ENCODE data around the gene IFIT1B.
"Not testable (repeated sequence)": the region's sequence is repeated elsewhere in the genome, so short reads cannot be mapped to it uniquely, and the experiment has no call there.

Gene IFIT1B

DNA sequence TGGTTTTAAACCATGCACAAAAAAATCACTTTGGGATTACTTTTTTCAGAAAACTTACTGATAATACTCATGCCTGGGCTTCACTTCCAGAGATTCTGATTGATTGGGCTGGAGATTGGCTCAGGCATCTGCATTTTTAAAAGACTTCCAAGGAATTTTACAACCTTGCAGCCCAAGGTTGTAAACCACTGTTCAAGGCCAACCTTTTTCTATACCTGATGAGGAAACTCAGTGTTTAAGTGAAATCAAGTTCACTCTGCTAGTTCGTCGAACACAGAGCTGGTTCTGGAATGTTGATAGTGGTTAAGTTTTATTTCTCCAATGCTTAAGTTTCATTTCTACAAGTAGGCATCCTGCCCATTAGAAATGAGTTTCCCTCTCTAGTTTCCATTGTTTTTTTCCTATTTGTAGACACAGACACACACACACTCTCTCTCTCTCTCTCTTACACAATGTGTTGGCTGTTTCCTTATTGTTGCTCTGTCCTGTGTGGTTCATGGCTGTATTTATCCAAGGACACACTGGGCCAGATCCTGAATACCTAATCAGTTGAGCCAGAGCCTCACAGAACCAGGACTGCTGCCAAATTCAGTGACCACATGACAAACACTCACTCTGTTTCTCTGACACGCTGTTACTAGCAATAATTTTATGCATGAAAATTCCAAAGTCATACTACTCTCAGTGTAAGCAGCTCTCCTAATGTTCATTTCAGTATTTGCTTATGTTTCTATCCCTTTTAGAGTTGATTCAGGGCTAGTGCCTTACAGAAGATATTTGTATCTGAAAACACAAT, 3.7 kb upstream of the IFIT1B start:
- intact Hi-C loops (cut with DNase I), result no loop called here
- DNase-seq, result peak in 9 of 10 donors; percentile 49 to 95 (median 81)

- DNase-seq, result no peak
- intact Hi-C loops (cut with DNase I), result no loop called here
Measured at GRCh38 chr10:89374713-89375141, 3.1 kb upstream of the IFIT1B start.

- intact Hi-C loops (cut with DNase I), result no loop called here
Measured at GRCh38 chr10:89379103-89379502, 1.2 kb downstream of the IFIT1B start.

GRCh38 chr10:89382757-89383156, 4.9 kb downstream of the IFIT1B start:
- intact Hi-C loops (cut with DNase I), result no loop called here
- no peak for DNase-seq

More at GRCh38 chr10:89379103-89379502, 1.2 kb downstream of the IFIT1B start:
- DNase-seq, result no peak

DNA sequence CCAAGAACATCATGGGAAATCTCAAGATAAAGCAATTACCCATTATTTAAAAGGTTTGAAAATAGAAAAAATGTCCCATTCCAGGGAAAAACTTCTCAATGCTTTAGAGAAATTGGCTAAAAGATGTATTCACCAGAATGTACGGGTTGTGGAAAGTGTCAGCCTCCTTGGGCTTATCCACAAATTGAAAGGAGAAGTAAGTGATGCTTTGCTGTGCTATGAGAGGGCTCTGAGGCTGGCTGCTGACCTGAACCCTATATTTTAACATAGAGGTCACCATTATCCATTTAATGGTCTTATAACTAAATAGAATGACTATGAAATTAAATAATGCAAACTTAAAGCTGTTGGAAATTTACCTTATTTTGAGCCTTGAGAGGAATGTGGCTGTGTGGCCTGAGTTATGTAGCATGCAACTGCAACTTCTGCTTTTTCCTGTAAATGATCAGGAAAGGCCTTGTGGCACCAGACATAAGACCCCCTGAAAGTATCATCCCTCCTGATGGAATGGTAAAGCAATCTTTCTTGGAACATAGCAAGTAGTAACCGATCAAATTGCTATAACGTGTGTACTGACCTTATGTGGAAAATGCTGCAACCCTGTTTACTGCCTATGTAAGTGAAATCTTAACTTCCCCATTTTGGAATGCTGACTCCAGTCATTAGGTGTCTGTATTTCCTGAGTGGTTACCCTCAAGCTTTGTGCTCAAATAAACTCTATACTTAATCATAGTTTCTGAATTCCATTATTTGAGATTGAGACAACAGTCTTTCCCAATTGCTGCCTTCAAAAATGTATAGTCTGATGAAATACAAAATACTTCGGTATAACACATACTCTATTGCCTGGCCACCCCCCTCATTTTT, 6.9 kb downstream of the IFIT1B start:
- intact Hi-C loops (cut with DNase I), result no loop called here
- no peak for DNase-seq

DNA sequence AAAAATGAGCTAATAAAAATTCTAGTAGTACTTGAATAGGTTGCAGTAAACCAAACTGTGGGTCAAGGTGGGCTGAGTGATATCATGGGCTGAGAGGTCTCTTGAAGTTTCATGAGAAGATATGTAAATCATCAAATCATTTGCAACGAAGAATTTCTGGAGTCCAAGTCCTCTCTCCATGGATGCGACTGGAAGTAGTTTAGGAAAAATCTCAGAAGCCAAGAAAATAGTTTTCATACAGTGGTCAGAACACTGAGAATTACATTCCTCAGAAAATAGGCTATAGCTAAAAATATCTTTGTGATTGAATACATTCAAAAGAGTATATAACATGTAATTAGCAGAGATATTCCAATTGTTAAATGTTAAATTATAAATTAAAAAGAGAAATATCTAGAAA, 10.9 kb downstream of the IFIT1B start:
- intact Hi-C loops (cut with DNase I), result no loop called here
- DNase-seq, result no peak

DNA sequence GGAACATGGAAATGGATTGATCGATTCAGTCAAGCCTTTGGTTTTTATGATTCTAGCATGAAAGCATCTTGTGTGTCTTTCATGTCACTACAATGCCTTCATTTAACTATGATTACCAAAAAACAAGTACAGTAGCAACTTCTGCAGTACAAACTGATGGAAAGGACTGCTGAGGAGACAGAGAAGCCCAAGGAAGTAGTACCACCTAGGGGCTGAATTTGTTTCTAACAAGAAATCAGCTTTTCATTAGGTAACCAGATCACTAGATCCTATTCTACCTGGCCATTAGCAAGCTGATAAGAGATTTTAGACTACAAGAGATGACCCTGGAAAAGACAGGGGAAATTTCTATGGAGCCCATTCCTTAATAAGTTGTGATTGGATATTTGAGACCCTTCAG, 11.4 kb downstream of the IFIT1B start:
- intact Hi-C loops (cut with DNase I), result no loop called here
- DNase-seq, result no peak

GRCh38 chr10:89390476-89391225, 12.8 kb downstream of the IFIT1B start:
- DNase-seq, result no peak
- intact Hi-C loops (cut with DNase I), result no loop called here

DNA sequence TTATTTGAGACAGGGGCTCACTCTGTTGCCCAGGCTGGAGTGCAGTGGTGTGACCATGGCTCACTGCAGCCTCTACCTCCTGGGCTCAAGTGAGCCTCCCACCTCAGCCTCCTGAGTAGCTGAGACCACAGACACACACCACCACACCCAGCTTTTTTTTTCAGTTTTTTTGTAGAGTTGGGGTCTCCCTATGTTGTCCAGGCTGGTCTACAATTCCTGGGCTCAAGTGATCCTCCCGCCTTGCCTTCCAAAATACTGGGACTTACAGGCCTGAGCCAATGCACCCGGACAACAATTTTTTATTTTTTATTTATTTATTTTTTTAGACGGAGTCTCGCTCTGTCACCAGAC, 13.3 kb downstream of the IFIT1B start:
- intact Hi-C loops (cut with DNase I), result not testable (repeated sequence)

GRCh38 chr10:89391907-89392756, 14.3 kb downstream of the IFIT1B start, which contains the start of gene IFIT1:
TSS of gene IFIT1 (plus strand) at chr10:89392623. CDS start at chr10:89392713, 90 bp downstream.
- DNase-seq, result peak in 4 of 10 donors; percentile 34 to 77 (median 36)
- intact Hi-C loops (cut with DNase I), result no loop called here

More for the DNA sequence above, 13.3 kb downstream of the IFIT1B start:
- not testable (repeated sequence) for DNase-seq

- no peak for DNase-seq
Measured at GRCh38 chr10:89392974-89393373, 15.1 kb downstream of the IFIT1B start.

DNA sequence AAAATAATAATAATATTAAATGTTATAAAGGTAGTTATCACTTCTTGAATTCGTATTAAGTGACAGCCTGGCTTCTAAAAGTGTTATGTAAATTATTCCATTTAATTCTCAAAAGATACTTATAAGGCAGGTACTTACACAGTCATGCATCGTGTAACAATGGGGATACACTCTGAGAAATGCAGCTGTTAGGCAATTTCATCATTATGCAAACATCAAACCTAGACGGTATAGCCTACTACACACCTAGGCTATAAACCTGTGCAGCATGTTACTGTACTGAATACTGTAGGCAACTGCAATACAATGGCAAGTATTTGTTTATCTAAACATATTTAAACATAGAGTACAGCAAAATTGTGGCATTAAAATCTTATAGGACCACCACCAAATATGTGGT, 16.0 kb downstream of the IFIT1B start:
- no peak for DNase-seq
- intact Hi-C loops (cut with DNase I), result no loop called here

More at GRCh38 chr10:89392974-89393373, 15.1 kb downstream of the IFIT1B start:
- intact Hi-C loops (cut with DNase I), result no loop called here

GRCh38 chr10:89395141-89395540, 17.3 kb downstream of the IFIT1B start:
- intact Hi-C loops (cut with DNase I), result no loop called here
- no peak for DNase-seq

DNA sequence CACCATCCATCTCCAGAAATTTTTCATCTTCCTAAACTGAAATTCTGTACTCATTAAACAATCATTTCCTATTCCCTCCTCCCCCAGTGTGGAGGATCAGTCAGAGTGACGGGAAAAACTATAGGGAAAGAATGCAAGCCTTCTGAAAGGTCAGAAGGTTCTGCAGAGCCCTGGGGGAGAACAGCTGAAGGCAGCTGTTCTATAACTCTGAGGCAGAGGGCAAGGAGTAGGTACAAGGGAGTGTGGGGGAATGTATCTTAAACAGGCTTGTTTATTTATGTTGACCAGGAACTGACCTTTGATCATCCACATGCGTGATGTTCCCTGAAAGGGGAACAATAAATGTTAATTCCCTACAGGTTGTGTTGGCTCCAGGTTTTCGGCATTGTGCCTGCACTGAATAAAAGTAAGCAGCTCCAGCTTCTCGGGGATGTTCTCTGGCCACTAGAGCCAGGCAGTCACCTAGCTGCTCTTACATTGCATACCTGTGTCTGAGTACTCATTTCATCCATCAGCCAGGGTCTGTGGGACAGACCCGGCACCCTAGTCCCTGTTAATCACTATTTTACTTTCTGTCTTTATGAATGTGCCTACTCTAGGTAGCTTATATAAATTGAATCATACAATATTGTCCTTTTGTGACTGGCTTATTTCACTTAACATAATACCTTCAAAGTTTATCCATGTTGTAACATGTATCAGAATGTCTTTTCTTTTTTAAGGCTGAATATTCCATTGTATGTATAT, 20.3 kb downstream of the IFIT1B start:
- intact Hi-C loops (cut with DNase I), result no loop called here

GRCh38 chr10:89399956-89400355, 22.1 kb downstream of the IFIT1B start:
- intact Hi-C loops (cut with DNase I), result no loop called here
- DNase-seq, result no peak

More for the DNA sequence above, 20.3 kb downstream of the IFIT1B start:
- DNase-seq, result no peak

DNA sequence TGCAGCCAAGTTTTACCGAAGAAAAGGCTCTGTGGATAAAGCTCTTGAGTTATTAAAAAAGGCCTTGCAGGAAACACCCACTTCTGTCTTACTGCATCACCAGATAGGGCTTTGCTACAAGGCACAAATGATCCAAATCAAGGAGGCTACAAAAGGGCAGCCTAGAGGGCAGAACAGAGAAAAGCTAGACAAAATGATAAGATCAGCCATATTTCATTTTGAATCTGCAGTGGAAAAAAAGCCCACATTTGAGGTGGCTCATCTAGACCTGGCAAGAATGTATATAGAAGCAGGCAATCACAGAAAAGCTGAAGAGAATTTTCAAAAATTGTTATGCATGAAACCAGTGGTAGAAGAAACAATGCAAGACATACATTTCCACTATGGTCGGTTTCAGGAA, 25.2 kb downstream of the IFIT1B start:
- DNase-seq, result no peak
- intact Hi-C loops (cut with DNase I), result no loop called here

GRCh38 chr10:89404104-89405047, 26.5 kb downstream of the IFIT1B start:
- intact Hi-C loops (cut with DNase I), result no loop called here
- no peak for DNase-seq

DNA sequence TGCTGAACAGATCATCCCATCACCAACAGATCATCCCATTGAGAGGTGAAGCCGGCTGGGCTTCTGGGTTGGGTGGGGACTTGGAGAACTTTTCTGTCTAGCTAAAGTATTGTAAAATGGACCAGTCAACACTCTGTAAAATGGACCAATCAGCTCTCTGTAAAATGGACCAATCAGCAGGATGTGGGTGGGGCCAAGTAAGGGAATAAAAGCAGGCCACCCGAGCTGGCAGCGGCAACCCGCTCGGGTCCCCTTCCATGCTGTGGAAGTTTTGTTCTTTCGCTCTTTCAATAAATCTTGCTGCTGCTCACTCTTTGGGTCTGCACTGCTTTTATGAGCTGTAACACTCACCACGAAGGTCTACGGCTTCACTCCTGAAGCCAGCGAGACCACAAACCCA, 28.3 kb downstream of the IFIT1B start:
- intact Hi-C loops (cut with DNase I); DNase-seq: not testable (repeated sequence)

All from posterior cingulate gyrus (tissue), 11 donors.